Measurements from ENCODE around the gene NUP210.

The NUP210 gene

GRCh38 chr3:13425689-13426088 lies 5.6 kb upstream of the NUP210 start:
- TF ChIP-seq CTCF (IDR thresholded peaks at IDR 0.05; ENCODE audit: unreplicated experiment in 3 of 3), result no peak
- H3K36me3 Mint-ChIP-seq (ENCODE audit: low read depth), result no peaks in the 10 kb centered on the region
- no peaks in the 10 kb centered on the region for H3K4me1 Mint-ChIP-seq
- no peak overlapping the region for H3K27ac Mint-ChIP-seq
- peaks cover 22% of the 10 kb centered on the region for H3K27me3 Mint-ChIP-seq (ENCODE audit: low read depth)
- H3K9me3 Mint-ChIP-seq, result peaks cover 4% of the 10 kb centered on the region
- no peak overlapping the region for H3K4me3 Mint-ChIP-seq

- no peaks in the 10 kb centered on the region for H3K36me3 Mint-ChIP-seq (ENCODE audit: low read depth)
- peaks cover 22% of the 10 kb centered on the region for H3K27me3 Mint-ChIP-seq (ENCODE audit: low read depth)
- no peak overlapping the region for H3K27ac Mint-ChIP-seq
- TF ChIP-seq CTCF (IDR thresholded peaks at IDR 0.05; ENCODE audit: unreplicated experiment in 3 of 3), result no peak
- no peaks in the 10 kb centered on the region for H3K4me1 Mint-ChIP-seq
- H3K4me3 Mint-ChIP-seq, result no peak overlapping the region
- peaks cover 4% of the 10 kb centered on the region for H3K9me3 Mint-ChIP-seq
Observed at GRCh38 chr3:13424865-13425617, 4.9 kb upstream of the NUP210 start.

DNA sequence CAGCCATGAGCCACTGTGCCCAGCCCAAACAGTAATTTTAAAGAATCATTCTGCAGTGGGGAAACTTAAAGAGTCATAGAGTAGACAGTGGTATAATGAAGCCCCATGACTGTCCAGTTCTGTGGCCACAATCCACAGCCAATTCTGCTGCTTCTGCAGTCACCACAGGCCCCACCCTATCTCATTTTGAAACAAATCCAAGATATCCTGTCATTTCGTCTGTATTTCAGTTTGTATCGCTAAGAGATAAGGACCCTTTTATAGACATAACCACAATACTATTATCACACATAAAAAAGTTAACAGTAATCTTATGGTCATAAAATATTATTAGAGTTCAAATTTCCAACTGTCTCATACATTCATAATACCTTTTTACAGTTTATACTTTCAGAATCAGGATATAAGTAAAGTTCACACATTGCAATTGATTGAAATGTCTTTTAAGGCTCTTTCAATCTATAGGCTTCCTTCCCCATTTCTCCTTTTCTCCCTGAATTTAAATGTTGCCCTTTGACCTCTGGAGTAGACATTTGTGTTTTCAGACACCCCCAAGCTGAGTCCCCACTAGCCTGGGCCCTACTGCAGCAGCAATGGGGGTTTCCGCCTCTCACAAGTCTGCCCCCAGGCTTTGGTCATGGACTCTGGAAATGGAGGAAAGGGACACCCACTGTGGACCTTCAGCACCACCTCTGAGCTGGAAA lies 4.2 kb upstream of the NUP210 start:
- Mint-ChIP-seq H3K4me1 (no peaks in the 10 kb centered on the region), H3K27me3 (ENCODE audit: low read depth) (peaks cover 24% of the 10 kb centered on the region), H3K4me3 (no peak overlapping the region), H3K36me3 (ENCODE audit: low read depth) (no peaks in the 10 kb centered on the region), H3K9me3 (peaks cover 4% of the 10 kb centered on the region), H3K27ac (no peak overlapping the region)
- TF ChIP-seq CTCF (IDR thresholded peaks at IDR 0.05; ENCODE audit: unreplicated experiment in 3 of 3), result no peak

- peaks cover 40% of the 10 kb centered on the region for H3K27me3 Mint-ChIP-seq (ENCODE audit: low read depth)
- no peak for TF ChIP-seq CTCF (IDR thresholded peaks at IDR 0.05; ENCODE audit: unreplicated experiment in 3 of 3)
- H3K36me3 Mint-ChIP-seq (ENCODE audit: low read depth), result no peaks in the 10 kb centered on the region
- H3K9me3 Mint-ChIP-seq, result peaks cover 4% of the 10 kb centered on the region
- H3K4me3 Mint-ChIP-seq, result peak overlapping the region; percentile 68 to 81 (median 78)
- H3K27ac Mint-ChIP-seq, result no peak overlapping the region
- H3K4me1 Mint-ChIP-seq, result peaks cover 5% of the 10 kb centered on the region
Observed at GRCh38 chr3:13420831-13421765, 976 bp upstream of the NUP210 start.

GRCh38 chr3:13419505-13420044 lies 547 bp downstream of the NUP210 start:
- Mint-ChIP-seq H3K36me3 (ENCODE audit: low read depth) (no peaks in the 10 kb centered on the region), H3K4me3 (peak overlapping the region; percentile 63 to 77 (median 70)), H3K9me3 (no peaks in the 10 kb centered on the region), H3K27ac (no peak overlapping the region), H3K27me3 (ENCODE audit: low read depth) (peaks cover 41% of the 10 kb centered on the region), H3K4me1 (peaks cover 5% of the 10 kb centered on the region)
- TF ChIP-seq CTCF (IDR thresholded peaks at IDR 0.05; ENCODE audit: unreplicated experiment in 3 of 3), result no peak
